HG03442 (cell line): ENCODE measurements around the gene CCT8L2.
"Not testable (repeated sequence)": the region's sequence is repeated elsewhere in the genome, so short reads cannot be mapped to it uniquely, and the experiment has no call there.

Experiments
- ATAC-seq: cut with Tn5 transposase; IDR thresholded peaks from one replicate; pipeline ENCODE4 v1.9.1; 2021; ENCODE audit warnings: mild to moderate bottlenecking, moderate library complexity; ENCODE audit not compliant: unreplicated experiment

CCT8L2 gene

GRCh38 chr22:16559056-16559955 is 33.3 kb downstream of the CCT8L2 start:
- no peak for ATAC-seq

GRCh38 chr22:16558376-16558945 is 34.1 kb downstream of the CCT8L2 start:
- ATAC-seq: not testable (repeated sequence)

GRCh38 chr22:16557511-16557910 is 35.1 kb downstream of the CCT8L2 start:
- not testable (repeated sequence) for ATAC-seq

- ATAC-seq: not testable (repeated sequence)
Measured at GRCh38 chr22:16555077-16555994, 37.3 kb downstream of the CCT8L2 start.

- ATAC-seq: not testable (repeated sequence)
Measured at GRCh38 chr22:16543310-16543709, 49.3 kb downstream of the CCT8L2 start.
